ENCODE results near the gene CTDP1.
"Not testable (repeated sequence)": the region's sequence is repeated elsewhere in the genome, so short reads cannot be mapped to it uniquely, and the experiment has no call there.

CTDP1 gene

DNA sequence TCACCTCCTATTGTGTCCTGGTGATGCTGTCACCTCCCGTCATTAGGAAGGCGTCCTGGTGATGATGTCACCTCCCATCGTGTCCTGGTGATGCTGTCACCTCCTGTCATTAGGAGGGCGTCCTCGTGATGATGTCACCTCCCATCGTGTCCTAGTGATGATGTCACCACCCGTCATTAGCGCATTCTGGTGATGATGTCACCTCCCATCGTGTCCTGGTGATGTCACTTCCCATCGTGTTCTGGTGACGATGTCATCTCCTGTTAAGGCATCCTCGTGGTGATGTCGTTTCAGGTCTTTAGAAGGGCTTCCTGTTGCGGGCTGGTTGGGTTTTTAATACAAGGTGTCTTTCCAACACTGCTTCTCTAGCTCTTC lies 40.7 kb downstream of the CTDP1 start:
- in situ Hi-C loops (cut with MboI; ENCODE audit: low sequenced_read_pairs) = no loop called here

DNA sequence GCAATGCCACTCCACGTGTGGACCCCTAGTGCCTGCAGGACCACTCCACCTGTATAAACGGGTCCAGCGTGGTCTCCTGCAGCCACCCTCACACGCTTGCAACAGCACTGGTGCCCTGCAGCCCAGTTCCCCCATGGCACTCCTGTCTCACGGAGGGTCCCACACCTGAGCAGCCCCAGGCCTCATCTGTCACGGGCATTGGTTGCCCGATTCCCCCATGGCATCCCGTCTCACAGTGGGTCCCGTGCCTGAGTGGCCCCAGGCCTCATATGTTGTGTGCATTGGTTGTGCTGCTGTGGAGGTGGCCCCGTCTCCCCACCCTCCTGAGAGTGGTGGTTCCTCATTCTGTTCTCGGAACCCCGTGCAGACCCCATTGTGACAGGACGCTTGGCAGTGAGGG lies 43.4 kb downstream of the CTDP1 start:
- in situ Hi-C loops (cut with MboI; ENCODE audit: low sequenced_read_pairs) = no loop called here

DNA sequence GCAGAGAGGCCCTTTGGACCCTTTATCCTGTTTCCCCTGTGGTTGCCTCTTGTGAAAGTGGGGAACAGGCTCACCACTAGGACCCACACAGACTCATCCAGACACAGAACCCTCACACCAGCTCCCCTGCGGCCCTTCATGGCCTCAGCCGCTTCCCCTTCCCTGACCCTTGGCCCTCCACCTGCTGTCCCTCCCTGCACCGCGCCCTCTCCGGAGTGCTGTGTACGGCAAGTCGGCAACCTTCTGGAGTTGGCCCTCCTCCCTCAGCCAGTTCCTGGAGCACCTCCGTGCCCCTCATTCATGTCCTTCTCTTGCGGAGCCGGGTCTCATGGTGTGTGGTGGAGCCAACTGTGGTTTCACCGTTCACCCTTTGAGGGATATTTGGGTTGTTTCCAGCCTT lies 44.0 kb downstream of the CTDP1 start:
- in situ Hi-C loops (cut with MboI; ENCODE audit: low sequenced_read_pairs) = no loop called here

DNA sequence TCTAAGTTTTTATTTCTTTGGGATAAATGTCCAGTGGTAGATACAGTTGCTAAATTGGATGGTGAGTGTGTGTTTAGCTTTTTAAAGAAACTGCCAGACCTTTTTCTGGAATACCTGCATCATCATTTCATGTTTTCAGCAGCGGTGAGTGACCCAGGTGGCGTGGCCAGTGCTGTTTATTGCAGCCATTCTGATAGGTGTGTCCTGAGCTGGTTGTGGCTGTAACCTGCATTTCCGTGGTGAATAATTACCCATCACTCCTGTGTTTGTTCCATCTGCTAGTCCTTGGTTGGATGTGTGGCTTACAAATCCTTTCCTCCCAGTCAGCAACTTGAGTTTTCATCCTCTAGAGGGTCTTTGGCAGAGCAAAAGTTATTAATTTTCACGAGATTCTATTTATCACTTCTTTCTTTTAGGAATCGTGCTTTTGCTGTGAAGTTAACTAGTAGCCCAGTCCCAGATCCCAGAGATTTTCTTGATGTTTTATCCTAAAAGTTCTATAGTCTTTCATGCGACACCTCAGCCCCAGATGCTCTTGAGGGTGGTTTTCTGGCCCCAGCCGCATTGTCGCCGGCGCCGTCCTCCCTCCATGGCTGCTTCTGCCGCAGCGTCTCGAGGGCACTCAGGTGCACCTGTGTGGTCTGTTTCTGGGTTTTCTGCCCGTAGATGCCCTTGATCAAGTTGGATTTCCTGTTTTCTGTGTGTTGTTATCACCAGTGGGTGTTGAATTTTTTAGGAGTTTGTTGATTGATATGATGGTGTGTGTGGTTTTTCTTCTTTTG lies 44.9 kb downstream of the CTDP1 start:
- in situ Hi-C loops (cut with MboI; ENCODE audit: low sequenced_read_pairs) = no loop called here

DNA sequence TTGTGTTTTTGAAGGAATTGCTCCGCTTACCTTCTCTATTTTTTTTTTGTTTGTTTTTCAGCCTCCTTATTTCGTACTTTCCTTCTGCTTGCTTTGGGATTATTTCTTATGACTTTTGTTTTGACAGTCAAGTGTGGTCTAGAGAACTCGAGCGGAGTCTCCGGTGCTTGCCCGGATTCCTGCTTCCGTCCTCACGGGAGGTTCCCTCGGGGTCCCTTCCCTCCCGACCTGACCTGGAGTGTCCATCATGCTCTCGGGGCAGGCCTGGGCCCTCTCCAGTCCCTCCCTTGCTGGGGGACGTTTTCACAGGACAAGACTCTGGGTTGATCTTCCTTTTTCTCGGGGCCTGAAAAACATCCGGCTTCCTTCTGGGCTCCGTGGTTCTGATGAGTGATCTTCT lies 45.9 kb downstream of the CTDP1 start:
- in situ Hi-C loops (cut with MboI; ENCODE audit: low sequenced_read_pairs) = no loop called here

DNA sequence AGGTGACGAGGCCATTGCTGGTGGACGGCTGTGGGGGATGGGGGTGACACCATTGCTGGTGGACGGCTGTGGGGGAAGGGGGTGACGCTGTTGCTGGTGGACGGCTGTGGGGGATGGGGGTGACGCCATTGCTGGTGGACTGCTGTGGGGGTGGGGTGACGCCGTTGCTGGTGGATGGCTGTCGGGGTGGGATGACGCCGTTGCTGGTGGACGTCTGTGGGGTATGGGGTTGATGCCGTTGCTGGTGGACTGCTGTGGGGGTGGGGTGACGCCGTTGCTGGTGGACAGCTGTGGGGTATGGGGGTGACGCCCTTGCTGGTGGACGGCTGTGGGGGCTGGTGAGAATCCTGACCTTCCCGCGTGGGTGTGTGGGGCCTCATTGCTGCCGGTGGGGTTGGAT lies 47.1 kb downstream of the CTDP1 start:
- in situ Hi-C loops (cut with MboI; ENCODE audit: low sequenced_read_pairs) = no loop called here

DNA sequence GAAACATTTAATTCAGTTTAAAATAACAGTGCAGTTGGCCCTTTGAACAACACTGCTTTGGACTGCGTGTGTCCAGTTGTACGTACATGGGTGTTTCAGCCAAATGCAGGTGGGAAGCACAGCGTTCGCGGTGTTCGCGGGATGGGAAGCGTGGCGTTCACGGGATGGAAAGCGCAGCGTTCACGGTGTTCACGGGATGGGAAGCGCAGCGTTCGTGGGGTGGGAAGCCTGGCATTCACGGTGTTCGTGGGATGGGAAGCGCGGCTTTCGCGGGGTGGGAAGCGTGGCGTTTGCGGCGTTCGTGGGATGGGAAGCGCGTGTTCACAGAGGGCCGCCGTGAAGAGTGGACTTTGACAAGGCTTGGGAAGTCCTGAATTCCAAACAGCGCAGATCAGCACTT lies 47.6 kb downstream of the CTDP1 start:
- in situ Hi-C loops (cut with MboI; ENCODE audit: low sequenced_read_pairs) = no loop called here

DNA sequence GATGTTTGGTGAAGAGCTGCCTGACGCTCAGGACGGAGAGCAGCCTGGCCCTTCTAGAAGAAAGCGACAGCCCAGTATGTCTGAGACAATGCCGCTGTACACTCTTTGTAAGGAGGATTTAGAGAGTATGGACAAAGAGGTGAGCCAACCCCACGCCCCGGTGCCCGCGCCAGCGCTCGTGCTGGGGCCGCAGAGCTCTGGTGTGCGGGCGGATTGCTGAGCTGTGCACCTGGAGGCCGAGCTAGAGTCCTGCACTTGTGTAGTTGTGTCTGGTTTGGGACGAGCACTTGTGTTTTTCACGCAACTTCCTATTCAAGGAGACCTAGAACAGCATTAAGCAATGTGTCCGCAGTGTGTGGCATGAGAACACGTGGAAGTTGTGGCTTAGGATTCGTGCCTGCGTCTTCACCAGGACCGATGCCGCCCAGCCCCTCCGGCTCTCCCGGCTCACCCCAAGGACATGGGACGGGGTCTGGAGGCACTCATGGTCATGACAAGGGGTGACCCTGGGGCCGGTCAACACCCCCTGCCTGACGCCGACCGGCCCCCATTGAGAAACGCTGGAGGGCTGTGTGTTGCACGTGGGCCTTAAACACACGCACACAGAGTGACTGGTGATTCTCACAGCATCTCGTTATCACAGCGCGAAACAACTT lies 49.5 kb downstream of the CTDP1 start:
- in situ Hi-C loops (cut with MboI; ENCODE audit: low sequenced_read_pairs) = no loop called here

DNA sequence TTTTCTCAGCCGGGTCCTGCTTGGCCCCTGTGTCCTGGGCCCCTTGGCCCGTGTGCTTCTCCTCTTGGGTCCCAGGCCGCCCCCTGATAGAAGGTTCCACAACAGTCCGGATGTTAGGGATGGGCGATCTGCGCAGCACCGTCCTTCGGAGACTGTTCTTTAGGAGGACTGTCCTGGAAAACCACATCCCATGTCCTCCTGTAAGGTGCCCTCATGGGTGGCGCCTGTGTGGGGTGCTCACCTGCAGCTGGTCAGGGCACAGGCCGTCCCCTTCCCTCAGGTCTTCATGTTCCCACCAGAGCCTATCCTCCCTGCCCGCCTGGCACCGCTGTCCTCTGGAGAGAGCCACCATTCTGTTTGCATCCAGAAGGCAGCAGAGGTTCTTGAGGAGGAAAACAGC lies 50.0 kb downstream of the CTDP1 start:
- in situ Hi-C loops (cut with MboI; ENCODE audit: low sequenced_read_pairs) = no loop called here

DNA sequence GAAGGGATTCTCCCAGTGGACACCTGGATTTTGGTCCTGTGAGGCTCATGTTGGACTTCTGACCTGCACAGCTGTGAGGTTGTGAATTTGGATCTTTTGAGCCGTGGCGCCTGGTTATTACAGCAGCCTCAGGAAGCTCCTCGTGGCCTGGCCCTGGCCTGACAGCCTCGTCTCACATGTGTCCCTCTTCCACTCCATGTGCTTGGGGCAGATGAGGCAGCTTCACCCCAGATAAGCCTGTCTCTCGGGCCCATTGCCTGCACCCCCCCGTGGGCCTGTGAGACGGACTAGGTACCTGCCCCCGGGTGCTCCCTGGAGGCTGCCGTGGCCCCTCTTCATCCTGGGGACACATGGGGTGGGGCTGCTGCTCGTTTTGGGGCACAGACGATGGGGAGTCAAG lies 51.2 kb downstream of the CTDP1 start:
- in situ Hi-C loops (cut with MboI; ENCODE audit: low sequenced_read_pairs) = no loop called here

DNA sequence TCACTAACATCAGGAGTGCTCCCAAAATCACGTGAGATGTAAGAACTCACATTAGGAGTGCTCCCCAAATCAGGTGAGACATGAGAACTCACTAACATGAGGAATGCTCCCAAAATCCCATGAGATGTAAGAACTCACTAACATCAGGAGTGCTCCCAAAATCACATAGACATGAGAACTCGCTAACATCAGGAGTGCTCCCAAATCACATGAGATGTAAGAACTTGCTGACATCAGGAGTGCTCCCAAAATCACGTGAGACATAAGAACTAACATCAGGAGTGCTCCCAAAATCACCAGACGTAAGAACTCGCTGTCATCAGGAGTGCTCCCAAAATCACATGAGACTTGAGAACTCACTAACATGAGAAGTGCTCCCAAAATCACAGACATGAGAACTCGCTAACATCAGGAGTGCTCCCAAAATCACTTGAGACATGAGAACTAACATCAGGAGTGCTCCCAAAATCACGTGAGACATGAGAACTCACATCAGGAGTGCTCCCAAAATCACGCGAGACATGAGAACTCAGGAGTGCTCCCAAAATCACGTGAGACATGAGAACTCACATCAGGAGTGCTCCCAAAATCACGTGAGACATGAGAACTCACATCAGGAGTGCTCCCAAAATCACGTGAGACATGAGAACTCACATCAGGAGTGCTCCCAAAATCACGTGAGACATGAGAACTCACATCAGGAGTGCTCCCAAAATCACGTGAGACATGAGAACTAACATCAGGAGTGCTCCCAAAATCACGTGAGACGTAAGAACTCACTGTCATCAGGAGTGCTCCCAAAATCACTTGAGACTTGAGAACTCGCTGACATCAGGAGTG lies 52.5 kb downstream of the CTDP1 start:
- in situ Hi-C loops (cut with MboI; ENCODE audit: low sequenced_read_pairs) = not testable (repeated sequence)

DNA sequence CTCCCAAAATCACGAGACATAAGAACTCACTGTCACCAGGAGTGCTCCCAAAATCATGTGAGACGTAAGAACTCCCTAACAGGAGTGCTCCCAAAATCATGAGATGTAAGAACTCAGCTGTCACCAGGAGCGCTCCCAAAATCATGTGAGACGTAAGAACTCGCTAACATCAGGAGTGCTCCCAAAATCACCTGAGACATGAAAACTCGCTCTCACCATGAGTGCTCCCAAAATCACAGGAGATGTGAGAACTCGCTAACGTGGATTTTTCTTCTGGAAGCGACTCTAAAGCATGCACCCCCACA lies 53.1 kb downstream of the CTDP1 start:
- in situ Hi-C loops (cut with MboI; ENCODE audit: low sequenced_read_pairs) = no loop called here

DNA sequence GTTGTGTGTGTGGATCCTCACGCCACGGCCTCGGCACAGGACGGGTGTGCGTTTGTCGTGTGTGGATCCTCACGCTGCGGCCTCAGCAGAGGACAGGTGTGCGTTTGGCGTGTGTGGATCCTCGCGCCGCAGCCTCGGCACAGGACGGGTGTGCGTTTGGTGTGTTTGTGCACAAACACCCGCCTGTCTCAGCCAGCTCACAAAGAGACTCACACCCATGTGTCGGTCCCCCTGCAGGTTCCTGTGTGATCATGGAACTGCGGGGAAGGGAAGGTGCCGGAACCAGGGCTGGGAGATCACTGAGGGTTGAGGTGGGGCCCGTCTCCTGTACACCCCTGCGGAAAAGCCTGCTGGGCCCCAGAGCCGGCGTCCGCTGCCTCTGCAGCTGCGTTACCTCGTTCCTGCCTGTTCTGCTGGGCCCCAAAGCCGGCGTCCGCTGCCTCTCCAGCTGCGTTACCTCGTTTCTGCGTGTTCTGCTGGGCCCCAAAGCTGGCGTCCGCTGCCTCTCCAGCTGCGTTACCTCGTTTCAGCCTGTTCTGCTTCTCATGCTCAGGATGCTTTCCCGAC lies 53.6 kb downstream of the CTDP1 start:
- in situ Hi-C loops (cut with MboI; ENCODE audit: low sequenced_read_pairs) = no loop called here

DNA sequence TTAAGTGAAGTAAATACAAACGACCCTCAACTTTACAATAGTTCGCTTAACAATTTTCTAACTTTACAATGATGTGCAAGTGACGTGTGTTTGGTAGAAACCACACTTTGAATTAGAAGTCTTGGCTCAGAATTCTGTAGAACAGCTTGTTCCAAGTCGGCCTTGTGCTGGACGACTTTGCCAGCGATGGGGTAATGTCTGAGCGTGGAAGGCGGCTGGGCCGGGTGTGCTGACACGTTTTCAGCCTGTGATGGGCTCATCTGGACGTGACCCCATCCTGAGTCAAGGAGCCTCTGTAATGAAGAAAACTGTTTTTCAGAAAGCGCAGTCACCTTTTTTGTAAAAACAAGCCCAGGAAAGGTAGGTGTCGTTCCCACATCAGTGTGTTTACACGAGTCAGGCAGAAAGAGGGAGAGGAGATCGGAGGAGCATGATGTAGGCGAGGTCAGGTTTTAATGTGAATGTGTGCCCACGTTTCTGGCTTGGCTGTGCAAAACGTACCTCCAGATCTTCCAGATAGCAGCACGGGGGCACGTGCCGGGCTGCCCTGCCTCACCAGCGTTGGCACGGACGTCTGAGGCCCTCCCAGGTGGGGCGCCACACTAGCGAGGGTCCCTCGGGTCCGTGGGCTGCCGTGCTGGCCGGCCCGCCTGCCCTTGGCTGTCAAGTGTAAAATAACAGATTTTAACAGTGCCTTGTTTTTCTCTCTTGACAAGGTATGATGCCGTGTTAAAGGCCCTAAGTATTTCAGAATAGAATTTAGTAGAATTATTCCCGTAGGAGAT lies 54.6 kb downstream of the CTDP1 start:
- in situ Hi-C loops (cut with MboI; ENCODE audit: low sequenced_read_pairs) = no loop called here

DNA sequence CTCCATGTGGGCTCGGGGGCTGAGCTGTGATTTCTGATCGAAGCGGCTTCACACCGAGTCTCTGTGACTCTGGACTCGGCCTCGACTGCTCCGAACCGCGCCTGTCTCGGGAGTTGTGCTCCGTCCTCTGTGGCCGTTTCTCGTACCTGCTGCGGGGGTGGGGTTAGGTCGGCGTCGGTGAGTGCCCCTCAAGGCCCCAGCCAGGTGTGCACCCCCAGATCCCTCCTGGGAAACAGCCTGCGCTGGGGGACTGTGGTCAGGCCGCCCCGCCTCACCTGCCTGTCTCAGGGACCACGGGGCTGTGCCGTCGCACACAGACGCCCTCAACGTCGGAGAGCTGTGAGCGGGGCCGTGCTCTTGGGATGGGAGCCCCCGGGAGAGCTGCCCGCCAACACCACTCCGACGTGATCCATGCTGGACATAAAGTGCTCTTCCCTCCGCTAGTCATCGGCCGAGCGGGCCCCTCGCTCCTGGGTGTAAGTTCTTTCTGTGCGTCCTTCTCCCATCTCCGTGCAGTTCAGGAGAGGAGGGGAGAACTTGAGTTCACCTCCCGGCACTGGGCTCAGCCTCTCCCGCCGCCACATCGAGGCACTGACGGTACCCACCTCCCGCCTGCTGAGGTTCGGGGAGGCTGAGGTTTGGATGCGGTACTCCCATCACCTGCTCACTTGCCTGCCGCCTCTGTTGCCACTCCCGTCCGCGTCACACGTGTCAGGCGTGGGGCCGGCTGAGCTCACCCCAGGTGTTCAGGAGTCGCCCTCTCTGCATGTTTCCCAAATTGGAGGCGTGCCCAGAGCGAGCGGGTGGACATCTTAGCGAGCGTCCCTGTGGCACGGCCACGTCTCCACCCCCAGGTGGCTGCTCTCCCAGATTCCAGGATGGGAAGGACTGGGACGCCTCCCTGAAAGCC lies 55.7 kb downstream of the CTDP1 start:
- in situ Hi-C loops (cut with MboI; ENCODE audit: low sequenced_read_pairs) = no loop called here

DNA sequence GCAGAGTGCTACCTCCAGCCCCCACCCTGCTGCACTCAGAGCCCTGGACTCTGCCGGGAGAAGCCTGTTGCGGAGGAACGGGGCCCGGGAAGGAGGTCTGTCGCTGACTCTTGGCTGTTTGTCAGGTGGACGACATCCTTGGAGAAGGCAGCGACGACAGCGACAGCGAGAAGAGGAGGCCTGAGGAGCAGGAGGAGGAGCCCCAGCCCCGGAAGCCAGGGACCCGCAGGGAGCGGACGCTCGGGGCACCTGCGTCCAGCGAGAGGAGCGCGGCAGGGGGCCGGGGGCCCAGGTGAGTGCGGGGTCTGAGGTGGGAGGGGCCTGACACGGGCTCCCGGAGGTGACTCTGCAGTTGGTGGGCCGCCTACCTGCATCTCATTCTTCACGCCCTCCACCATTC lies 56.6 kb downstream of the CTDP1 start:
- in situ Hi-C loops (cut with MboI; ENCODE audit: low sequenced_read_pairs) = no loop called here

DNA sequence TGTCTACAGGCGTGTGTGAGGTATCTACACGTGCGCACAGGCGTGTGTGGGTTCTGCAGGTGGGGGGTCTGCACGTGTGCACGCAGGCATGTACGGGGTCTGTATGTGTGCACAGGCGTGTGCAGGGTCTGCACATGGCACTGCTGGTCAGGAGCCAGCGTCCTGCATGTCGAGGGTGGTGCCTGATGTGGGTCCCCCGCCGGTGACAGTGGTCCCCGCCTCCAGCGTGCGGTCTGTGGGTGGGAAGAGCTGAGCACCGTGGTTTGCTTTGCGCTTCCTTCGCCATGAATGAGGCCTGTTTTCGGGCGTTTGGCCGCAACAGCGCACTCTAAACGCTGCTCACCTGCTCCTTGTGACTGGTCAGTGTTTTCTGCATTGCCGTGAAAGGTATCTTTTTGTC lies 57.2 kb downstream of the CTDP1 start:
- in situ Hi-C loops (cut with MboI; ENCODE audit: low sequenced_read_pairs) = no loop called here

DNA sequence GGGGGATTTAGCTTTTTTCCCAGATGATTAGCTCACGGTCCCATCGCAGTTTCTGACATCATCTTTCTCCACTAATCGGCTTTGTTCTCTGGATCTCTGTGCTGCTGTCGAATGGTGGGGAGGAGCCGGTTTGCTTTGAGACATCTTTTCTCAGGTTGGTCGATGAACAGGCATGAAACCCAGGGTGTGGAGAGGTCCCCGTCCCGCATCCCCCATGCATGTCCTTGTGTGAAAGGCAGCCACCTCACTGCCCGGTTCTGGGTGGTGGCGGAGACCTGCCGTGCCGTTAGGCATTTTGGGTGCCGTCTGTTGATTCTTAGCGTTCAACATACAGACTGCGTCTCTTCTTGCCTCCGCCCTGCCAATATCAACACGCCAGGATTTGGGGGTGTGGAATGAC lies 57.8 kb downstream of the CTDP1 start:
- in situ Hi-C loops (cut with MboI; ENCODE audit: low sequenced_read_pairs) = no loop called here

DNA sequence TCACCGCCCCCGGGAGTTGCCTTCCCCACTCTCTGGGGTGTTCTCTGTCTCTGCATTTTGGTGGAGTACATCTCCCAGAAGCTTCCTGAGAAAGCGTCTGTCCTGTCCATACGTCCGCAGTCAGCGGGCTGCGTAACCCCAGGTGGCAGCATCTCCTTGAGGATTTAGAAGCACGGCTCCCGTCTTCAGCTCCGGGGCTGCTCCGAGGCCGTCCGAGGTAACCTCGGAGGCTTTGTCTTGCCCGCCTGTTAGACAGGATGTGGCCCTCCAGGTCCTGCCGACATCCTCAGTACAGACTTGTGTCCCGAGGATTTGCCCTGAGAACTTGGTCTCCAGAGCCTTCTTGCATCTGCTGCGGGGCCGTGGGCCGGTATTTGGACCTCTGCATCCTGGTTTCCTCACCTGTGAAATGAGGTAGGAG lies 58.4 kb downstream of the CTDP1 start:
- in situ Hi-C loops (cut with MboI; ENCODE audit: low sequenced_read_pairs) = no loop called here
